NCI-H146 treated with DMSO at 0.1 percent for 48 hours (cell line): ENCODE data around the gene TPSD1.
"Not testable (repeated sequence)": the region's sequence is repeated elsewhere in the genome, so short reads cannot be mapped to it uniquely, and the experiment has no call there.

ENCODE experiments used
- DNase-seq: peaks from one replicate; lab custom pipeline; 2025; ENCODE audit not compliant: unreplicated experiment; lab: John Stamatoyannopoulos, UW

The TPSD1 gene

GRCh38 chr16:1255276-1256122 is at the start of gene TPSD1:
Gene TPSD1, plus strand, starts transcription at chr16:1256069. Its CDS starts 212 bp downstream, at chr16:1256281.
- DNase-seq, result not testable (repeated sequence)

GRCh38 chr16:1206326-1206725 is 49.5 kb upstream of the TPSD1 start:
- DNase-seq, result no peak

- no peak for DNase-seq
Observed at GRCh38 chr16:1206786-1207185, 49.1 kb upstream of the TPSD1 start.

- DNase-seq, result no peak
Observed at GRCh38 chr16:1208239-1208830, 47.5 kb upstream of the TPSD1 start.

- no peak for DNase-seq
Observed at GRCh38 chr16:1209081-1209480, 46.8 kb upstream of the TPSD1 start.

GRCh38 chr16:1210461-1210860 is 45.4 kb upstream of the TPSD1 start:
- no peak for DNase-seq

GRCh38 chr16:1211451-1212268 is 44.2 kb upstream of the TPSD1 start:
- no peak for DNase-seq

- no peak for DNase-seq
Observed at GRCh38 chr16:1212616-1213194, 43.2 kb upstream of the TPSD1 start.

GRCh38 chr16:1213231-1213630 is 42.6 kb upstream of the TPSD1 start:
- DNase-seq, result no peak

GRCh38 chr16:1213796-1214372 is 42.0 kb upstream of the TPSD1 start:
- no peak for DNase-seq

GRCh38 chr16:1214719-1215118 is 41.1 kb upstream of the TPSD1 start:
- DNase-seq, result no peak

GRCh38 chr16:1215574-1216295 is 40.1 kb upstream of the TPSD1 start:
- no peak for DNase-seq

GRCh38 chr16:1216296-1216619 is 39.6 kb upstream of the TPSD1 start:
- no peak for DNase-seq

- DNase-seq, result no peak
Observed at GRCh38 chr16:1216681-1217400, 39.0 kb upstream of the TPSD1 start.

- no peak for DNase-seq
Observed at GRCh38 chr16:1217526-1217925, 38.3 kb upstream of the TPSD1 start.

GRCh38 chr16:1218061-1218929 is 37.6 kb upstream of the TPSD1 start:
- no peak for DNase-seq

GRCh38 chr16:1218930-1219611 is 36.8 kb upstream of the TPSD1 start:
- DNase-seq, result no peak

GRCh38 chr16:1220098-1220728 is 35.7 kb upstream of the TPSD1 start:
- no peak for DNase-seq
